Activated T-helper 1 cell treated with Interleukin-2 at 50 U/mL for 16 hours (primary cell): ENCODE results near the gene SHB.

ENCODE experiments used
- DNase-seq: peaks from one replicate; pipeline ENCODE4 v3.0.0-alpha.2; 2020; ENCODE audit warnings: low read depth

The SHB gene

DNA sequence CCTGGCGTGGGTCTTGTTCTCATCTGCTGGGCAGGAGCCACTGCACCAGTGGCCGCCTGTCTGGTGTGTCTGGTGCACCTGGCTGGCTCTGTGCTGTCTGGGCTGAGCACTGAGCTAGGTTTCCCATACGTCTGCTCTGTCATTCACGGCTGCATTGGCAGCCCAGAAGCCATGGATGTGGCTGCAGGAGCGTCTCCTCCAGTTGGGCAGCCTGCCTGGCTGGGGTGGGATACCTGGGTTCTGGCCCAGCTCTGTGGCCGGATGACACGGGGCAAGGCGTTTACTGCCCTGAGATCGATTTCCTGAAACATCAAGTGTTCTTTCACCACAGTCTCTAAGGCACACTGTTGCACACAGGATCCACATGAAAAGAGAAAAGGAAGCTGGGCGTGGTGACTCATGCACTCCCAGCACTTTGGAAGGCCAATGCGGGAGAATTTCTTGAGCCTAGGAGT is 139.6 kb downstream of the SHB start:
- no peak for DNase-seq

DNA sequence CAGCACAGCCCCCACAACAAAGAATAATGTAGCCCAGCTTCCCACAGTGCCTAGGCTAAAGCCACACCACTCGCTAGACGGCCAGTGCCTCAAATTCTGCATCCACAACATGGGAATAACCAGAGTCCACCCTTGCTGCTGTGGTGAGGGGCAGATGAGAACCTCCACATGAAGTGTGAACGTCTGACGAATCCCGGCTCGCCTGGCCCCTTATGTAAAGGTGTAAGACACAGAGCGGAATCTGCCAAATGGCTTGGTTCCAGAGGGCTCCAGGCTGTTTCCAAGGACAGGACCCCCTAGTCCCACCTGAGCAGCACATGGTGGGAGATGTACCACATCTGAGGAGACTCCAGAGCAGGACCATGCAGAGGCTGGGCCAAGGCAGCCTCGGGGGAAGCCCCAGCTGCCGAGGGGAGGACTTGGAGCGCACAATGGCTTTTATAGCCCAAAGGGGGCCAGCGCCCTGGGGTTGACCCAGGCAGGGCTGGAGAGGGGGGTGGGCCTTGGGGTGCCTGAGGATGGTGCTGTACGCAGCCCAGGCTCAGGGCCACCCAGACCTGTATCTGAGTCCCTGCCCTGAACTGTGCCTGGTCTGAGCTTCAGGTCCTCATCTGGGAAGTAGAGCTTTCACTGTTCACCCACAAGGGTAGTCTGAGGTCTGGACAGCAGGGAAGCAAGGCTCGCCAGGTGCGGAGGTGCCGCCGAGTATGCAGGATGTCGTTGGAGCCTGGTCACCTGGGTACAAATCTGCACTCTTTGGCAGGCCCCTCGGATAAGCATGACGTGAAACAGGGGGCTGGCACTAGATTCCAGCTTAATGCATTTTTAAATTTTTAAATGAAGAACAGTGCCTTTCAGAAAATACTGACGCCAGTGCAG is 140.2 kb downstream of the SHB start:
- DNase-seq: no peak

DNA sequence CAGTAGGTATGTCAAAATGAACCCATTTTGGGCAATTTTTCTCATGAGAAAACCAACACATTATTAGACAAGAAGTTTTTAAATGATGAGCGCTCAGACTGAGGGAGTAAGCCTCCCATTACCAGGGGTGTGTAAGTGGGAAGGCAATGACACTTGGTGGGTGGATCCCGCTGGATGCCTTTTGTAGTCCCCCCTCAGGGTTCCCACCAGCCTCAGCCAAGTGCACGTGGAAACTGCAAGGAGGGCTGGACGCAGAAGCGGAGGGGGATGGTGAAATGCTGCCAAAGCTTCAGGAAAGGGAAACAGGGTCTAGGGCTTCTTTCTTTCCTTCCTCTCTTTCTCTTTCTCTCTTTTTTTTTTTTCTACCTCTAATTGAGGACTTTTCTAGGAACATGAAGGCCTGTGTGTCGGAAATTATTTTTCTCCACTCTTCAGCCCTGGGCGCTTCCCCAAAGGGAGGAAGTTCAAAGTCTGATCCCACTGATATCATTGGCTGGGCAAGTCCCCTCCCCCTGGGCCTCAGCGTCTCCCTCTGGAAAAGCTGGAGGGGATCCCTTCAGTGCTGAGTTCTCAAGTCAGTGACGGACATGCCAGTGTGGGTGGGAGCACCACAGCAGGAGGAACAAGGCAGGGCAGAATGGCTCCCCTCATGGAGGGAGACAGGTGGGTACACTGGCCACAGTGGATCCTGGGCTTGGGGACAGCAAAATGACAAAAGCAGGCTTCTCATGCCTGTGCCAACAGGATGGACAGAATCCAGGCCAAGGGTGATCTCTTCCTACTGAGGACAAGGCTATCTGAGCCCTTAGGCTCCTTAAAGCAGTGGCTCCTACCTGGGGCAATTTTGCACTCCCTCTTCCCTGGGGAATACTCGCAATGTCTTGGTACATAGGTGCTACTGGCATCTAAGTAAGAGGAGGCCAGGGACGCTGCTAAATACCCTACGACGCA is 141.2 kb downstream of the SHB start:
- no peak for DNase-seq

DNA sequence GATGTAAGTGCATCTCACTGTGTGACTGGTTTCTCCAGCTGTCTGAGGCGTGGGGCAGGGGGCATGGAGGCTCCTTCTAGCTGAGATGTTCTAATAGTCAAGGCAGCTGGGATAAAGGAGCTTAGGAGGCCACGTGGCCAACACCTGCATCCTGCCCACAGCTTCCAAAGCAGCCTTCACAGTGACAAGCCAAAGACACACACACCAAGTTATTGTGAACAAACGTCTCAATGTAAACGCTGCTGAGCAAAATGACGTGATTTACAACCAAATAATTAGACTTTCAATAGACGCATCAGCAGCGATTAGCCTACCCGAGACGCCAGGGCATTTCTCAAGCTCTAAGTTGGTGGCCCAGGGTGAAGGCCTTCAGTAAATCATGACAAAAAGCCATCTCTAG is 141.9 kb downstream of the SHB start:
- DNase-seq: no peak

- DNase-seq: no peak
These were observed 142.3 kb downstream of the SHB start for GRCh38 chr9:37926737-37927118.

GRCh38 chr9:37925786-37926736 is 143.0 kb downstream of the SHB start:
- DNase-seq: no peak

GRCh38 chr9:37925006-37925405 is 144.0 kb downstream of the SHB start:
- no peak for DNase-seq

- DNase-seq: no peak
These were observed 144.5 kb downstream of the SHB start for GRCh38 chr9:37924538-37924937.

DNA sequence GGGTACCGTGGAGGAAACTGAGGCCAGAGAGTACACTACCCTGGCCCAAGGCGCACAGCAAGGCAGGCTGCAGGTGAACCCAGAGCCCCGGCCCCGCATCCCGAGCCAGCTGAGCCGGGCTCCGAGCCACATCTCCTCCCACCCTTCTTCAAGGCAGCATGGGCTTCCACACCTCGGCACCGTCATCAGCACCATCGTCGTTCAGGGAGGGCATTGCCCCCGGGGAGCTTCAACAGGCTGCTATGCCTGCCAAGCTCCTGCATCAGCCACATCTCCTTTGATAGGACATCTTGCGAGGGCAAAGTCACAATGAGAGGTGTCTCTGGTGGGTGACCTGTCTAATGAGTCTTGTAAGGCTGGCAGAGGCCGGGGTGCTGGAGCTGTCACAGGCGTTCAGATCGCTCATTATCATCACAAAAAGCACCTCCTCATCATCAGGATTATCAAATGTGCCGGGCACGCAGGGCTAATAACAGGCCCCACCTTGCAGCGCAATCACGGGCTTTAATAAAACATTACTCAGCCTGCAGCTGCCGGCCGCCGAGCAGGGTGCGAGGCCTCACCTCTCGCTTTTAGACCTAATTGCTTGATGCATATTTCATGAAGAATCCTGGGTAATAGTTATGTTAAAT is 145.1 kb downstream of the SHB start:
- no peak for DNase-seq

DNA sequence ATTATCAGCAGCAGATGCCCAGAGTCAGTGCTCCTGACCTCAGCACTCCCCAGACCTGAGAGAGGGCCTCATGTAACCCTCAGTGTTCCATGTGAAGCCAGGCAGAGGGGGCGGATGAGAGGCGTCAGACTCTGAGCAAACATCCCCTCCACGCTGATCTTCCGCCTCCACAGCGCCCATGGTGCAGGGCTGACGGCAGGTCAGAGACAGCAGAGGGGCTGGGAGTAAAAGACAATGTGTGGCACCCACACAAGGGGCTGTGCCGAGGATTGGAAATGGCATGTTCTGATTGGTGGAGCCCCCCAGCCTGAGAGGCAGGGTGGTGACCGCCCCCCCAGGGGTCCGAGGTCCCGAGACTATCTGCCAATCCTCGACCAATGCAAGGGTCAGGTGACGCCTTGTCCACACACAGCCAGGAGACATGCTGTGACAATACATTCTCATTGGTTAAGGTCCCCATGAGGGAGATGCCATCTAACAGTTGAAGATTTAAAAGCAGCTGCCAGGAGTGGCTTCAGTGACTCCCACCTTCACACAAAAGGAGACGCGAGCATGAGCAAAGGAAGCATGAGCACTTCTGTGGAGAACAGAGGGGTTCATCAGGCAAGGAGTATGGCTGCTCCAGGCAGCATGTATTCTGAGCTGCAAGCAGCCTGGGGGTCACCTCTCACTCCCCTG is 145.8 kb downstream of the SHB start:
- DNase-seq: no peak

GRCh38 chr9:37922363-37923117 is 146.5 kb downstream of the SHB start:
- no peak for DNase-seq

DNA sequence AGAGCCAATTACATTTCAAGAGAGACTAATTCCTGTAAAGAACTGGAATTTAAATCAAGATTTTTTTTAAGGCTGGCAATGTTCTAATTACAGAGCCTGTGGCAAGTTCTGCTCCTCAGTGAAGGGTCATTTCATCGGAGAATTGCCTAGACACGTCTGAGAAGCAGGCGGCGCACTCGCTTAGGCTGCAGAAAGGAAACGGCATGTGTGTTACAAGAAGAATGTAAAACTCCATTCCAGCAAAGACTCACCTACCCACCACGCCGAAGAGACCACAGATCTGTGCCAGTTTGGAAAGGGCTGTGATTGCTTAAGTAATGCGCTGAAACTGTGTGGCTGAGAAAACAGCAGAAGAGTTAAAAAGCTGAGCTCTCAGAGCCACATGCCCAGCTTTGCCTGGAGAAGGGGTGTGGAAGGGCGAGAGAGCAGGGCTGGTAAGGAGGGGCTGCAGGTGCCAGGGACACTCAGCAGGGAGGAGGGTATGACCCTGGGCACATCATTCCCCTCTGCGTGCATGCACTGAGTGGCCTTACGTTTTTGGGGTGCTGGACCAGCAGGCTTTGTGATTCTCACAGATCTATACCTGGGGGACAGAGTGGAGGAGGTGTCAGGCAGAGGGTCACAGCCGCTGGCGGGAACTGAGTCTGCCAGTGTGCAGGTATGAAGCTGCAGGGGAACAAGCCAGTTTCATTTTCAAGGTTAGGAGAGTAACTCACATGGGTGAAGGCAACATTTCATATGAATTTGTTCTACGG is 147.3 kb downstream of the SHB start:
- no peak for DNase-seq

- no peak for DNase-seq
These were observed 147.9 kb downstream of the SHB start for GRCh38 chr9:37921168-37921510.

- DNase-seq: no peak
These were observed 148.4 kb downstream of the SHB start for GRCh38 chr9:37920471-37921167.

- no peak for DNase-seq
These were observed 149.1 kb downstream of the SHB start for GRCh38 chr9:37919956-37920335.

- DNase-seq: no peak
These were observed 149.6 kb downstream of the SHB start for GRCh38 chr9:37919246-37919955.

DNA sequence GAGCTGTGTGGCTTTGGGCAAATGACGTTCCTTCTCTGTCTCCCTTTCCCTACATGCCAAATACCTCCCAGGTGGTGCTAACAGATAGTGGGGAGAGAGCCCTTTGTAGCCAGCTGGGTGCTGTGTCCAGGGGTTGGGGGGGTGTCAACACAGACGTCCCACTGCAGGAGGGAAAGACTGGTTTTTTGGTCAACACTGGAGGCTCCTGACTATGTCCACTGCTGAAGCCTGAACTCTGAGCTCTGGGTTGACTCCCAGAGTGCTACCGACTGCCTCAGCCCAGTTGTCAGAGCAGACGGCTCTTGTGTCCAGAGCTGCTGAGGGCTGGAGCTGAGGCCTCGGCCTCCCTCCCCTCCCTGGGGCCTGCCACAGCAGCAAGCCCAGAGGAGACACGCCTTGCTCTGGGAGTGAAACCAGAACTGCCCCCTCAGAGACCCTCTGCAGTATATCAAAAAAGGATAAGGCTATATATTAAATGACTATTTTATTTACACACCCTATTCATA is 150.3 kb downstream of the SHB start:
- no peak for DNase-seq
